GM12878 (cell line): ENCODE results near the gene REXO1. TPM values are rescaled to one million over a fixed set of nuclear protein-coding genes. Genes with fewer than 3 reads are reported as not detected.

Experiments used
- ATAC-seq: fragments of 200-7000 bp; cut with Tn5 transposase; 3 replicates; pipeline ENCODE4 v1.9.1; 2020; ENCODE audit warnings: mild to moderate bottlenecking, moderate library complexity
- BruUV-seq: library from RNA; stranded (reverse); fragments of 400-500 nt; replicated peaks from 2 replicates; lab custom pipeline; 2021; lab: Mats Ljungman, UMichigan
- CTCF ChIA-PET: fragments of 300-600 bp; sonication (Branson Sonifier 250); formaldehyde crosslinking; extraction: SDS; loops from one replicate; lab custom pipeline; 2021; ENCODE audit warnings: inconsistent platforms; lab: Yijun Ruan, JAX
- POLR2A ChIA-PET: fragments of 350-600 bp; formaldehyde crosslinking; extraction: SDS; loops from one replicate; lab custom pipeline; 2021; ENCODE audit warnings: inconsistent platforms; lab: Charles Lee
- RAD21 ChIA-PET: fragments of 300-600 bp; sonication (Branson Sonifier 250); formaldehyde crosslinking; loops from one replicate; lab custom pipeline; 2023; ENCODE audit warnings: antibody characterized with exemption; ENCODE audit not compliant: unreplicated experiment; lab: Charles Lee
- SMC1A ChIA-PET: fragments of 300-600 bp; sonication (Branson Sonifier 250); formaldehyde crosslinking; loops from one replicate; lab custom pipeline; 2023; ENCODE audit not compliant: unreplicated experiment, uncharacterized antibody; lab: Charles Lee
- DNase-seq: peaks from one replicate; pipeline ENCODE4 v3.0.0-alpha.2; 2011; ENCODE audit warnings: low read depth, low spot score
- FAIRE-seq: peaks from 3 replicates; lab custom pipeline; 2011; peaks lifted over from hg19 to GRCh38; lab: Jason Lieb, UNC
- H2AFZ ChIP-seq: 2 replicates; pipeline ENCODE4 v1.6.0; 2011; ENCODE audit warnings: low read depth, low read length, control low read depth; ENCODE audit not compliant: control insufficient read depth
- H3K27ac ChIP-seq: 2 replicates; pipeline ENCODE4 v1.5.1; 2011; ENCODE audit warnings: control low read depth; ENCODE audit not compliant: control insufficient read depth, insufficient read depth
- H3K27me3 ChIP-seq, 2 experiments: replicated peaks in 1 of 2; 2 replicates each; pipeline versions ENCODE4 v1.6.0 to v1.6.1; 2011; ENCODE audit warnings: low read length in 1 of 2; ENCODE audit not compliant: control insufficient read depth in 2 of 2, insufficient read depth in 2 of 2
- H3K36me3 ChIP-seq, 2 experiments: 2 replicates each; pipeline ENCODE4 v1.5.1; 2011; ENCODE audit warnings: low read length in 1 of 2; ENCODE audit not compliant: control insufficient read depth in 2 of 2, insufficient read depth in 2 of 2
- H3K4me1 ChIP-seq: 2 replicates; pipeline ENCODE4 v1.6.1; 2011; ENCODE audit warnings: mild to moderate bottlenecking, low read length, moderate library complexity, mixed read lengths; ENCODE audit not compliant: control insufficient read depth, insufficient read depth
- H3K4me2 ChIP-seq: 2 replicates; pipeline ENCODE4 v1.6.0; 2011; ENCODE audit warnings: control low read depth; ENCODE audit not compliant: control insufficient read depth, insufficient read depth
- H3K4me3 ChIP-seq: fragments of 200-600 bp; sonication (generic); 2 replicates; pipeline ENCODE4 v1.5.1; 2016
- H3K79me2 ChIP-seq: 2 replicates; pipeline ENCODE4 v1.6.0; 2011; ENCODE audit warnings: low read length; ENCODE audit not compliant: control insufficient read depth, insufficient read depth
- H3K9ac ChIP-seq: 2 replicates; pipeline ENCODE4 v1.8.0; 2011; ENCODE audit warnings: low read length, control low read depth, mixed read lengths; ENCODE audit not compliant: control insufficient read depth, insufficient read depth
- H3K9me3 ChIP-seq: replicated peaks from 3 replicates; pipeline ENCODE4 v1.5.1; 2011; ENCODE audit warnings: mild to moderate bottlenecking, low read length; ENCODE audit not compliant: control insufficient read depth, insufficient read depth
- H4K20me1 ChIP-seq: 2 replicates; pipeline ENCODE4 v1.6.0; 2011; ENCODE audit not compliant: control insufficient read depth, insufficient read depth
- EP300 ChIP-seq, 2 experiments: fragments of 150-350 bp in 1 of 2; IDR thresholded peaks; 2 replicates each; pipeline ENCODE4 v1.6.1; 2011 to 2012; ENCODE audit warnings: low read depth in 2 of 2, low read length in 2 of 2, borderline replicate concordance in 1 of 2, improper control_type of control experiment in 1 of 2, inconsistent platforms in 1 of 2; ENCODE audit not compliant: control insufficient read depth in 1 of 2
- ESRRA ChIP-seq: IDR thresholded peaks from 2 replicates; pipeline ENCODE4 v1.6.1; 2012; ENCODE audit warnings: mild to moderate bottlenecking, low read length, improper control_type of control experiment
- FOXM1 ChIP-seq: IDR thresholded peaks from 2 replicates; pipeline ENCODE4 v1.6.1; 2012; ENCODE audit warnings: low read depth, mild to moderate bottlenecking, inconsistent platforms, low read length, moderate library complexity
- IKZF2 ChIP-seq, 2 experiments: fragments of 450-650 bp; IDR thresholded peaks; 2 replicates each; pipeline ENCODE4 v1.6.1; 2017; ENCODE audit warnings: mild to moderate bottlenecking in 2 of 2, moderate library complexity in 2 of 2
- MTA3 ChIP-seq: IDR thresholded peaks from 2 replicates; pipeline ENCODE4 v1.6.1; 2012; ENCODE audit warnings: low read length, inconsistent platforms, borderline replicate concordance
- NFXL1 ChIP-seq: fragments of 450-650 bp; IDR thresholded peaks from 2 replicates; pipeline ENCODE4 v1.6.1; 2017; ENCODE audit warnings: antibody characterized with exemption, mild to moderate bottlenecking, borderline replicate concordance
- NFYB ChIP-seq: IDR thresholded peaks from 2 replicates; pipeline ENCODE4 v1.6.1; 2011; ENCODE audit warnings: low read depth, mild to moderate bottlenecking, low read length, improper control_type of control experiment, moderate library complexity; ENCODE audit not compliant: insufficient read depth
- POU2F2 ChIP-seq: IDR thresholded peaks from 3 replicates; pipeline ENCODE4 v1.6.1; 2011; ENCODE audit warnings: low read depth, mild to moderate bottlenecking, low read length, borderline replicate concordance
- REST ChIP-seq: IDR thresholded peaks from 2 replicates; pipeline ENCODE4 v1.6.1; 2012; ENCODE audit warnings: mild to moderate bottlenecking, low read depth, low read length
- SUPT20H ChIP-seq: IDR thresholded peaks from 2 replicates; pipeline ENCODE4 v1.6.1; 2011; ENCODE audit warnings: low read depth, mild to moderate bottlenecking, low read length, moderate library complexity, borderline replicate concordance; ENCODE audit not compliant: control insufficient read depth
- ZNF274 ChIP-seq: IDR thresholded peaks from one replicate; pipeline ENCODE4 v1.8.0; 2011; ENCODE audit not compliant: insufficient read length, insufficient read depth
- ZNF592 ChIP-seq: fragments of 450-650 bp; IDR thresholded peaks from 2 replicates; pipeline ENCODE4 v1.6.1; 2017; ENCODE audit warnings: mild to moderate bottlenecking, moderate library complexity
- ZNF622 ChIP-seq: fragments of 450-650 bp; IDR thresholded peaks from 2 replicates; pipeline ENCODE4 v1.6.1; 2017; ENCODE audit warnings: mild to moderate bottlenecking, inconsistent platforms
- WGBS: methylation state at CpG from one replicate; pipeline ENCODE4 v1.1.6; 2016; ENCODE audit warnings: low lambda C conversion rate; ENCODE audit not compliant: insufficient replicate concordance, insufficient coverage; ENCODE audit errors: missing lambda C conversion rate; 5-methylcytosine and 5-hydroxymethylcytosine counted together
- in situ Hi-C: fragments of 300-500 bp; cut with MboI; formaldehyde crosslinking; loops from 9 replicates; pipeline ENCODE4 v1.14.3; 2018; ENCODE audit warnings: mixed read lengths
- intact Hi-C: fragments of 100-400 bp; cut with micrococcal nuclease; formaldehyde crosslinking; loops from one replicate; pipeline ENCODE4 v1.14.2; 2022; ENCODE audit not compliant: unreplicated experiment
- polyA plus RNA-seq, 11 experiments: library from polyadenylated mRNA; depleted of rRNA in 4 of 11; unstranded in 6 of 11; stranded (reverse) in 5 of 11; fragments of >200 nt; fragmentation: Nextera tagmentation in 4 of 11; fragmentation: Illumina TruSeq in 1 of 11; extraction: Ambion mirVana in 4 of 11; extraction: Trizol in 1 of 11; gene quantifications; 1 replicate in 1 of 11; 2 replicates in 10 of 11; pipeline versions ENCODE4 v1.2.1 to v1.2.3, GENCODE V29; 2011 to 2016; ENCODE audit warnings: inconsistent platforms in 2 of 11, missing spikeins in 2 of 11, low read depth in 1 of 11
- total RNA-seq, 4 experiments: library from RNA; depleted of rRNA in 3 of 4; stranded (reverse); fragments of >200 nt in 3 of 4; fragmentation: Illumina TruSeq in 1 of 4; extraction: Trizol in 1 of 4; gene quantifications; 2 replicates each; pipeline versions ENCODE4 v1.2.1 to v1.2.3, GENCODE V29; 2013 to 2021

Gene REXO1
- total and polyA plus RNA-seq, 10 of the 15 experiments (the other 5 are each of a cell fraction or from before 2014, with no cell fraction given) = 0.03 to 45.2 (median 8.4) TPM

GRCh38 chr19:1856698-1857603, 8.7 kb upstream of the REXO1 start:
- H3K9me3 ChIP-seq = no peaks in the 10 kb centered on the region
- H3K9ac ChIP-seq = peak overlapping the region; percentile 80
- DNase-seq (no peak), ATAC-seq (peak; percentile 63), FAIRE-seq (peak; percentile 72)
- in situ Hi-C loops = loop anchor here (25.0 kb wide), 1 partner anchor 1505 kb away; the partner anchor contains the start of gene NFIC
- H2AFZ ChIP-seq = peak overlapping the region; percentile 61
- peak overlapping the region; percentile 97 for H3K4me2 ChIP-seq
- H3K4me3 ChIP-seq = peak overlapping the region; percentile 82
- ChIA-PET CTCF (interaction anchor here (0.9 to 2.8 kb wide), 3 partner anchors 8 to 86 kb away, joined by 3 to 11 read pairs (median 3); partner anchors contain the start of gene REXO1), RAD21 (interaction anchor here (0.7 to 1.6 kb wide), 4 partner anchors 8 to 195 kb away, joined by 3 to 6 read pairs (median 4); no protein-coding TSS in a partner anchor), SMC1A (interaction anchor here (1.2 kb wide), 1 partner anchor 41 kb away, joined by 4 read pairs; no protein-coding TSS in a partner anchor), POLR2A (interaction anchor here (0.6 to 2.6 kb wide), 6 partner anchors 8 to 238 kb away, joined by 3 to 15 read pairs (median 6); partner anchors contain the start of genes ADAT3 and SCAMP4)
- 2% methylated on average over 56 of the region's 73 CpGs for WGBS
- H3K36me3 ChIP-seq = peaks cover 0 to 1% of the 10 kb centered on the region in 2 experiments; a peak in 2 of 4 replicates
- H3K79me2 ChIP-seq = peaks cover 82% of the 10 kb centered on the region
- H3K27me3 ChIP-seq = no peaks in the 10 kb centered on the region
- intact Hi-C loops = no loop called here
- peaks cover 7% of the 10 kb centered on the region; the same call in 1 of the 2 replicates for H4K20me1 ChIP-seq
- BruUV-seq = no TSS peak
- H3K4me1 ChIP-seq = peaks cover 24% of the 10 kb centered on the region
- peak overlapping the region; percentile 87 for H3K27ac ChIP-seq
- TF ChIP-seq NFXL1 (no peak), NFYB (no peak), ZNF274 (no peak), ZNF622 (no peak), REST (no peak), POU2F2 (no peak; the same call in 2 of the 3 replicates), IKZF2 (IDR thresholded peaks at IDR 0.05) (peak; percentile 22 to 40; a peak in 1 of 4 replicates), MTA3 (no peak), ZNF592 (no peak), ESRRA (no peak), FOXM1 (no peak), SUPT20H (no peak), EP300 (IDR thresholded peaks at IDR 0.05; ENCODE audit: borderline replicate concordance in 1 of 2, control insufficient read depth in 1 of 2, low read depth in 2 of 2, low read length in 2 of 2) (no peak)
